ENCODE results near the gene NOLC1. TPM values are rescaled to one million over a fixed set of nuclear protein-coding genes. Genes with fewer than 3 reads are reported as not detected.
A peak's percentile ranks its signal among the peaks of the same experiment; 100 is the strongest.

NOLC1 gene
- total and polyA plus RNA-seq, 3 experiments from 2014 or later: 76.6 to 330 (median 304) TPM

- Mint-ChIP-seq H3K4me1 (peaks cover 54 to 76% (median 72%) of the 10 kb centered on the region in 3 donors), H3K27ac (peak overlapping the region; percentile 90 to 98 (median 96))
Measured at GRCh38 chr10:102118867-102119266, 33.3 kb upstream of the NOLC1 start.

GRCh38 chr10:102119417-102120141, 32.6 kb upstream of the NOLC1 start:
- Mint-ChIP-seq H3K27ac (peak overlapping the region; percentile 90 to 98 (median 96)), H3K36me3 (peaks cover 0 to 9% (median 0%) of the 10 kb centered on the region in 3 donors), H3K4me3 (peak overlapping the region; percentile 89 to 97 (median 94)), H3K9me3 (no peaks in the 10 kb centered on the region), H3K4me1 (peaks cover 54 to 75% (median 72%) of the 10 kb centered on the region in 3 donors), H3K27me3 (no peaks in the 10 kb centered on the region)
- H3K36me3 ChIP-seq (ENCODE audit: insufficient read depth, low read length): no peaks in the 10 kb centered on the region
- H3K4me1 ChIP-seq (ENCODE audit: insufficient read depth, low read length): peaks cover 60% of the 10 kb centered on the region
- DNase-seq: peak in 4 of 5 donors; percentile 30 to 64 (median 48)
- POLR2A ChIA-PET: interaction anchor here (0.6 to 1.2 kb wide), 4 partner anchors 12 to 35 kb away, joined by 3 to 5 read pairs (median 4); partner anchors contain the start of gene PPRC1
- CTCF ChIA-PET: interaction anchor here (0.9 to 1.6 kb wide), 3 partner anchors 13 to 47 kb away, joined by 3 to 4 read pairs (median 3); partner anchors contain the start of genes NOLC1 and PPRC1
- no peaks in the 10 kb centered on the region for H3K9me3 ChIP-seq (ENCODE audit: low read length)
- peak overlapping the region; percentile 82 for H3K4me3 ChIP-seq (ENCODE audit: low read length)
- peak overlapping the region; percentile 96 for H3K27ac ChIP-seq (ENCODE audit: low read depth, low read length)
- no peaks in the 10 kb centered on the region for H3K27me3 ChIP-seq (ENCODE audit: insufficient read depth, low read length, poor library complexity, severe bottlenecking)

More at GRCh38 chr10:102118867-102119266, 33.3 kb upstream of the NOLC1 start:
- peaks cover 63% of the 10 kb centered on the region for H3K4me1 ChIP-seq (ENCODE audit: insufficient read depth, low read length)
- H3K9me3 Mint-ChIP-seq: no peaks in the 10 kb centered on the region
- H3K27me3 Mint-ChIP-seq: no peaks in the 10 kb centered on the region
- peak overlapping the region; percentile 89 to 97 (median 94) for H3K4me3 Mint-ChIP-seq
- peak in 1 of 5 donors; percentile 36 for DNase-seq
- no peaks in the 10 kb centered on the region for H3K27me3 ChIP-seq (ENCODE audit: insufficient read depth, low read length, poor library complexity, severe bottlenecking)
- peaks cover 0 to 9% (median 0%) of the 10 kb centered on the region in 3 donors for H3K36me3 Mint-ChIP-seq
- no peaks in the 10 kb centered on the region for H3K36me3 ChIP-seq (ENCODE audit: insufficient read depth, low read length)
- CTCF ChIA-PET: interaction anchor here (0.9 to 1.6 kb wide), 3 partner anchors 14 to 46 kb away, joined by 3 to 4 read pairs (median 3); partner anchors contain the start of genes NOLC1 and PPRC1
- peak overlapping the region; percentile 82 for H3K4me3 ChIP-seq (ENCODE audit: low read length)
- no peaks in the 10 kb centered on the region for H3K9me3 ChIP-seq (ENCODE audit: low read length)
- H3K27ac ChIP-seq (ENCODE audit: low read depth, low read length): peak overlapping the region; percentile 96
- POLR2A ChIA-PET: interaction anchor here (0.6 to 1.2 kb wide), 4 partner anchors 12 to 35 kb away, joined by 3 to 5 read pairs (median 4); partner anchors contain the start of gene PPRC1

GRCh38 chr10:102120142-102120990, 31.8 kb upstream of the NOLC1 start, which contains the start of gene LDB1:
TSS of gene LDB1 (minus strand) at chr10:102120368. CDS start at chr10:102120110, 258 bp downstream.
- peak; percentile 57 to 84 (median 79) for DNase-seq
- peaks cover 49 to 67% (median 66%) of the 10 kb centered on the region in 3 donors for H3K4me1 Mint-ChIP-seq
- H3K9me3 Mint-ChIP-seq: no peaks in the 10 kb centered on the region
- Histone ChIP-seq H3K36me3 (ENCODE audit: insufficient read depth, low read length) (no peaks in the 10 kb centered on the region), H3K27ac (ENCODE audit: low read depth, low read length) (peak within 1 kb of the TSS; percentile 96), H3K9me3 (ENCODE audit: low read length) (no peaks in the 10 kb centered on the region), H3K4me1 (ENCODE audit: insufficient read depth, low read length) (peaks cover 55% of the 10 kb centered on the region), H3K27me3 (ENCODE audit: insufficient read depth, low read length, poor library complexity, severe bottlenecking) (no peaks in the 10 kb centered on the region), H3K4me3 (ENCODE audit: low read length) (peak within 1 kb of the TSS; percentile 90)
- CTCF ChIA-PET: no interaction called here
- POLR2A ChIA-PET: interaction anchor here (0.6 kb wide), 1 partner anchor 275 kb away, joined by 3 read pairs; the partner anchor contains the start of gene NFKB2
- H3K4me3 Mint-ChIP-seq: peak within 1 kb of the TSS; percentile 89 to 97 (median 94)
- peak within 1 kb of the TSS; percentile 90 to 98 (median 97) for H3K27ac Mint-ChIP-seq
- H3K27me3 Mint-ChIP-seq: no peaks in the 10 kb centered on the region
- peaks cover 0 to 8% (median 0%) of the 10 kb centered on the region in 3 donors for H3K36me3 Mint-ChIP-seq

DNA sequence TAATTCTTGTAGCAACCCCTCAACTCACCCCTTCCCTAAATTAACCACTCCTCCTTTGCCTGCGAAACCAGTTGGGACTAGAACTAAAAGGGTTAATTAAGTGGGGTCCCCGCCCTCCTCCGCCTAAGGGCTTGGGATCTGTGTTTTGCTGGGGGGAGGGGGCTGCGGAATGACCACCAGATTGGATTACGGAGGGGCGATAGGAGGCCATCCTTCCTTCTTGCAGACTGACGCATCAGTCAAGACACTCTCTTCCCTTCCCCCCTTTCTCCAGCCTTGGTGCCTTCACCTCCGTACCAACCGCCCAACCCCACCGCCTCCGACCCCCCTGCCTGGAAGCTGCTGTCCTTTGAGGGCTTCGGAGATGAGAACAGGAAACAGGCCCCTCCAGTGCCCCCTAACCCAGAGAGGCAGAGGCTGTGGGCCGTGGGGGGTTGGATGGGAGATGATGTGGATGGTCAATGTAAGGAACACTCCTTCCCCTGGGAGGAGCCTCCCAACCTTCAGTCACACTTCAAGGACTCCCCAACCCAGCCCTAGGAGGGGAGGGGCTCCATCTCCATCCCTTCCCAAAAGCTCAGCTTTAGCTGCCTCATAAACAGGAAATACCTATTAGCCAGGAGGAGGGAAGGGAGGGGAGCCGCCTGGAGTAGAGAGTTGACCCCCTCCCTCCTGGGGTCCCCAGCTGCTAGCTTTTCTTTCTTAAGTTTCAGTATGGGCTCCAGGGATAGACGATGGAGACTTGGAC, 31.0 kb upstream of the NOLC1 start:
- Mint-ChIP-seq H3K4me3 (peak overlapping the region; percentile 87 to 95 (median 91)), H3K4me1 (peaks cover 42 to 59% (median 58%) of the 10 kb centered on the region in 3 donors), H3K27ac (peak overlapping the region; percentile 90 to 98 (median 96)), H3K9me3 (no peaks in the 10 kb centered on the region), H3K27me3 (no peaks in the 10 kb centered on the region), H3K36me3 (peaks cover 0 to 5% (median 0%) of the 10 kb centered on the region in 3 donors)
- POLR2A ChIA-PET: interaction anchor here (0.6 kb wide), 3 partner anchors 554 to 1246 kb away, joined by 3 to 4 read pairs (median 3); partner anchors contain the start of gene TAF5
- Histone ChIP-seq H3K27me3 (ENCODE audit: insufficient read depth, low read length, poor library complexity, severe bottlenecking) (no peaks in the 10 kb centered on the region), H3K36me3 (ENCODE audit: insufficient read depth, low read length) (no peaks in the 10 kb centered on the region), H3K4me3 (ENCODE audit: low read length) (peak overlapping the region; percentile 90), H3K27ac (ENCODE audit: low read depth, low read length) (peak overlapping the region; percentile 96), H3K4me1 (ENCODE audit: insufficient read depth, low read length) (peaks cover 47% of the 10 kb centered on the region), H3K9me3 (ENCODE audit: low read length) (no peaks in the 10 kb centered on the region)
- CTCF ChIA-PET: interaction anchor here (1.3 to 1.5 kb wide), 2 partner anchors 11 to 48 kb away, joined by 3 to 8 read pairs; partner anchors contain the start of gene PPRC1
- DNase-seq: peak in 1 of 5 donors; percentile 58

DNA sequence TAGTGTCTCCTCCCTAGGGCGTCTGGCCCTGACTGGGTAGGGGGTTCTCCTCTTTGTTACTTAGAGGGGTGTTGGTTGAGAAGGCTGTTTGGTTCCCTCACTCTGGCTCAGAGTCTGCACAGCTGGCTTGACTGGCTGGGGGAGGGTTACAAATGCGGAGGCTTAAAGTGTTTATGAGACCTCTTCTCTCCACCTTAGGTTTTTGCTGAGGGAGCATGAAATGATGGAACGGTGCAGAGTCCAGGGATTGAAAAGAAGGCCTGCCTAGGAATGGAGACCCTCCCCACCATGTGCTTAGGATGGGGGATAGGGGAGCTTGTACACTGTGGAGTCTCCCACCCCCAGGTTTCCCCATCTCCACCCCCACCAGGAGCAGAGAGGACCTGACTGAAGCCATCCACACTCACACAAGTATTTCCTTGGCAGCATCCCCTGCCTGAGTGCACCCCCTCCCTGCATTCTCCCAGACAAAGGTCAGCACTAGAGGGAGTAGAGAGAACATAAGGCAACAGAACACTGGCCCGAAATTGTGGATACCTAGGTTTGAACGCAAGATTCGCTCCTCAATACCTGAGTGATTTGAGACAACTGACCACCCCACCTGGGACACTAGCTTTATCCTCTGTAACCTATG, 30.3 kb upstream of the NOLC1 start:
- Mint-ChIP-seq H3K27ac (peak overlapping the region; percentile 90 to 98 (median 96)), H3K36me3 (peaks cover 0 to 5% (median 0%) of the 10 kb centered on the region in 3 donors), H3K4me1 (peaks cover 36 to 53% (median 51%) of the 10 kb centered on the region in 3 donors), H3K4me3 (peak overlapping the region; percentile 87 to 95 (median 91)), H3K9me3 (no peaks in the 10 kb centered on the region), H3K27me3 (no peaks in the 10 kb centered on the region)
- no peaks in the 10 kb centered on the region for H3K36me3 ChIP-seq (ENCODE audit: insufficient read depth, low read length)
- peak overlapping the region; percentile 96 for H3K27ac ChIP-seq (ENCODE audit: low read depth, low read length)
- ChIA-PET CTCF (interaction anchor here (1.3 to 1.5 kb wide), 2 partner anchors 10 to 48 kb away, joined by 3 to 8 read pairs; partner anchors contain the start of gene PPRC1), POLR2A (interaction anchor here (0.6 kb wide), 4 partner anchors 8 to 1246 kb away, joined by 3 to 7 read pairs (median 4); partner anchors contain the start of gene TAF5)
- H3K9me3 ChIP-seq (ENCODE audit: low read length): no peaks in the 10 kb centered on the region
- H3K27me3 ChIP-seq (ENCODE audit: insufficient read depth, low read length, poor library complexity, severe bottlenecking): no peaks in the 10 kb centered on the region
- peaks cover 40% of the 10 kb centered on the region for H3K4me1 ChIP-seq (ENCODE audit: insufficient read depth, low read length)
- H3K4me3 ChIP-seq (ENCODE audit: low read length): peak overlapping the region; percentile 90
- no peak for DNase-seq

- ChIA-PET POLR2A (interaction anchor here (0.7 kb wide), 1 partner anchor 288 kb away, joined by 6 read pairs; no protein-coding TSS in a partner anchor), CTCF (interaction anchor here (1.5 to 2.0 kb wide), 1 partner anchor 10 kb away, joined by 8 to 13 read pairs; the partner anchor contains the start of gene PPRC1)
- Mint-ChIP-seq H3K9me3 (no peaks in the 10 kb centered on the region), H3K27ac (peak overlapping the region; percentile 14 to 98 (median 52)), H3K36me3 (peaks cover 0 to 5% (median 0%) of the 10 kb centered on the region in 3 donors), H3K4me3 (peak overlapping the region in 6 of 7 donors; percentile 24 to 94 (median 83)), H3K4me1 (peaks cover 30 to 47% (median 45%) of the 10 kb centered on the region in 3 donors), H3K27me3 (no peaks in the 10 kb centered on the region)
- no peaks in the 10 kb centered on the region for H3K9me3 ChIP-seq (ENCODE audit: low read length)
- DNase-seq: no peak
- H3K4me3 ChIP-seq (ENCODE audit: low read length): no peak overlapping the region
- H3K27me3 ChIP-seq (ENCODE audit: insufficient read depth, low read length, poor library complexity, severe bottlenecking): no peaks in the 10 kb centered on the region
- peaks cover 34% of the 10 kb centered on the region for H3K4me1 ChIP-seq (ENCODE audit: insufficient read depth, low read length)
- no peaks in the 10 kb centered on the region for H3K36me3 ChIP-seq (ENCODE audit: insufficient read depth, low read length)
- no peak overlapping the region for H3K27ac ChIP-seq (ENCODE audit: low read depth, low read length)
Measured at GRCh38 chr10:102122450-102122849, 29.7 kb upstream of the NOLC1 start.

All from CD8-positive, alpha-beta memory T cell (primary cell).